Measurements from ENCODE around the gene MICU1.

Gene MICU1

GRCh38 chr10:72379776-72380175 is 246.1 kb downstream of the MICU1 start:
- TF ChIP-seq, protein P1, sequence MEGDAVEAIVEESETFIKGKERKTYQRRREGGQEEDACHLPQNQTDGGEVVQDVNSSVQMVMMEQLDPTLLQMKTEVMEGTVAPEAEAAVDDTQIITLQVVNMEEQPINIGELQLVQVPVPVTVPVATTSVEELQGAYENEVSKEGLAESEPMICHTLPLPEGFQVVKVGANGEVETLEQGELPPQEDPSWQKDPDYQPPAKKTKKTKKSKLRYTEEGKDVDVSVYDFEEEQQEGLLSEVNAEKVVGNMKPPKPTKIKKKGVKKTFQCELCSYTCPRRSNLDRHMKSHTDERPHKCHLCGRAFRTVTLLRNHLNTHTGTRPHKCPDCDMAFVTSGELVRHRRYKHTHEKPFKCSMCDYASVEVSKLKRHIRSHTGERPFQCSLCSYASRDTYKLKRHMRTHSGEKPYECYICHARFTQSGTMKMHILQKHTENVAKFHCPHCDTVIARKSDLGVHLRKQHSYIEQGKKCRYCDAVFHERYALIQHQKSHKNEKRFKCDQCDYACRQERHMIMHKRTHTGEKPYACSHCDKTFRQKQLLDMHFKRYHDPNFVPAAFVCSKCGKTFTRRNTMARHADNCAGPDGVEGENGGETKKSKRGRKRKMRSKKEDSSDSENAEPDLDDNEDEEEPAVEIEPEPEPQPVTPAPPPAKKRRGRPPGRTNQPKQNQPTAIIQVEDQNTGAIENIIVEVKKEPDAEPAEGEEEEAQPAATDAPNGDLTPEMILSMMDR (IDR thresholded peaks at IDR 0.05), result no peak
- Histone ChIP-seq H3K27me3 (ENCODE audit: control insufficient read depth, insufficient read depth, low read length) (no peaks in the 10 kb centered on the region), H2AFZ (no peak overlapping the region), H3K9me3 (ENCODE audit: control insufficient read depth, low read length) (no peaks in the 10 kb centered on the region), H3K4me1 (no peaks in the 10 kb centered on the region), H3K4me2 (ENCODE audit: low read length) (no peak overlapping the region), H3K9ac (no peak overlapping the region), H3K27ac (no peak overlapping the region), H3K36me3 (ENCODE audit: control insufficient read depth, insufficient read depth, low read length) (no peaks in the 10 kb centered on the region), H3K79me2 (no peaks in the 10 kb centered on the region), H3K4me3 (ENCODE audit: low read depth, low read length) (no peak overlapping the region)

DNA sequence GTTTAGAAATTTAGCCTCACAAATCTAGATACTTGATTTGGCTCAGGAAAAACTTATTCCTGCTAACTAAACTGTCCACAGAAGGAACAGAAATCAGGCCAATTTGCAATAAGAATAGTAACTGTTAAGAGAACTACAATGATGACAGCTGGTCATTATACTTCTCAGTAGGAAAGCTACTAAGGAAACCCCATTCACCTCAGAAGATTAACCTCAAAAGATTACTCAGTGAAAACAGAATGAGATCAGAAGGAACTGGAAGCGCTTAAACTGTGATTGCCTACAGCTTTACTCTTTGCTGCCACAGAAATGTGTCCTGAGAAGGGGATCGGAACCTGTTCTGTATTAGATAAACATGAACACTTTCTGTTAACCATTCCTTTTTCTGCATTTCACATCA is 246.8 kb downstream of the MICU1 start:
- Histone ChIP-seq H3K27me3 (ENCODE audit: control insufficient read depth, insufficient read depth, low read length) (no peaks in the 10 kb centered on the region), H3K36me3 (ENCODE audit: control insufficient read depth, insufficient read depth, low read length) (no peaks in the 10 kb centered on the region), H3K9me3 (ENCODE audit: control insufficient read depth, low read length) (no peaks in the 10 kb centered on the region), H2AFZ (no peak overlapping the region), H3K79me2 (no peaks in the 10 kb centered on the region), H3K27ac (no peak overlapping the region), H3K9ac (no peak overlapping the region), H3K4me3 (ENCODE audit: low read depth, low read length) (no peak overlapping the region), H3K4me1 (no peaks in the 10 kb centered on the region), H3K4me2 (ENCODE audit: low read length) (no peak overlapping the region)
- TF ChIP-seq, protein P1 (IDR thresholded peaks at IDR 0.05), result no peak

DNA sequence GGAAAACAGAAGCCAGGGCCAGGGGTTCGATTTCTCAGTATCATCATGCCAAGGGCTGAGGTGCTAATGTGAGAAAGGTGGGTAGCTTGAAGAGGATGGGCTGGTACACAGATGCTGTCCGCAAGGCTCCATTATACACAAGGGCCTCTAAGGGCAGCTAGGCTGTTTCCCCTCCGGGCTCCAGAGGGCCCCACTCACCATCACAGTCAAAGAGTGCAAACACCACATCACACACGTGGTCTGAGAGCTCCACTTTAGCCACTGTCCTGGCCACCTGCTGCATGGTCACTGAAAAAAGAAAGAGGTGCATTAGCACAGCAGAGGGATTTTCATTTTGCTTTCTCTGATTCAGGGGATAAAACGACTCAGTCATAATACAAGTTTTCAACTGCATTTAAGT is 250.3 kb downstream of the MICU1 start:
- no peaks in the 10 kb centered on the region for H3K4me1 ChIP-seq
- H3K27me3 ChIP-seq (ENCODE audit: control insufficient read depth, insufficient read depth, low read length), result no peaks in the 10 kb centered on the region
- no peak overlapping the region for H3K9ac ChIP-seq
- no peaks in the 10 kb centered on the region for H3K36me3 ChIP-seq (ENCODE audit: control insufficient read depth, insufficient read depth, low read length)
- no peaks in the 10 kb centered on the region for H3K9me3 ChIP-seq (ENCODE audit: control insufficient read depth, low read length)
- TF ChIP-seq, protein P1 (IDR thresholded peaks at IDR 0.05), result no peak
- H2AFZ ChIP-seq, result no peak overlapping the region
- no peak overlapping the region for H3K4me2 ChIP-seq (ENCODE audit: low read length)
- H3K27ac ChIP-seq, result no peak overlapping the region
- H3K4me3 ChIP-seq (ENCODE audit: low read depth, low read length), result no peak overlapping the region
- no peaks in the 10 kb centered on the region for H3K79me2 ChIP-seq

DNA sequence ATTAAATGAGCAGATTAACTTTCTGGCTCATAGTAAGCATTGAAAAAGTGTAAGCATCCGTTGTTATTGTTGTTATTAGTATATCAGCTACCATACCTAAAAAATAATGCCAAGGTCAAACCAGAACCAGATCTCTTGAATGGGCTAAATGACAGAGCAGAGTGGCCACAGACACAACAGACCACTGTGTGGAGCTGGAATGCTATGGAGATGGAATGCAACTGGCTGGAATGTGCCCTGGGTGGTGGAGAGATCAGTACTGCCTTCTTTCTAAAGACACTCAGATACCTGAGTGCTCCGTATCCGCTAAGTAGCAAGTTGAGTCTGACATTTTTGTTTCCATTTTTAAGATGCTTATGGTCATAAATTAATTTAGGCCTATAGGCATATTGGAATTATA is 250.7 kb downstream of the MICU1 start:
- Histone ChIP-seq H3K79me2 (no peaks in the 10 kb centered on the region), H3K27me3 (ENCODE audit: control insufficient read depth, insufficient read depth, low read length) (no peaks in the 10 kb centered on the region), H3K4me3 (ENCODE audit: low read depth, low read length) (no peak overlapping the region), H3K9me3 (ENCODE audit: control insufficient read depth, low read length) (no peaks in the 10 kb centered on the region), H2AFZ (no peak overlapping the region), H3K36me3 (ENCODE audit: control insufficient read depth, insufficient read depth, low read length) (no peaks in the 10 kb centered on the region), H3K4me2 (ENCODE audit: low read length) (no peak overlapping the region), H3K9ac (no peak overlapping the region), H3K27ac (no peak overlapping the region), H3K4me1 (no peaks in the 10 kb centered on the region)
- TF ChIP-seq, protein P1 (IDR thresholded peaks at IDR 0.05), result no peak

DNA sequence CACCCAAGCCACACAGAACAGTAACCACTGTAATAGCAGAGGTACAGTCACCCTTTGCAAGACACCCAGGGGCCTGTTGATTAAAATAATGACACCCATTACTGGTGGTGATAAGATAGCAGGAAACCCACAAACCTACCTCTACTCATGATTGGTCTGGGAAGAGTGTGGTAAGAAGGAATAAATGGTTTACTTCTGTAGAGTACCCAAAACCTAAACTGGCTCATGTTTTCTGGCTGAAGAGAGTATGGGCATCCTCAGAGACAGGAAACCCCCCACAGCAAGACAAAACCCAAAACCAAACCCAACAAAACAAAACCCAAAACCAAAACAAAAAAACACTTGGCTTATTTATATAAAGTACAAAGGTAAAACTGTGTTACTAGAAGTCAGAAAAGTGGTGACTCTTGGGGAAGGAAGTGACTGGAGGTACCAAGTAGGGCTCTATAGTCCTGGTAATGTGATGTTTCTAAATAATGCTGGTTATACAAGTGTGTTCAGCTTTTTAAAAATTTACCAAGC is 255.6 kb downstream of the MICU1 start:
- Histone ChIP-seq H3K4me2 (ENCODE audit: low read length) (no peak overlapping the region), H3K79me2 (no peaks in the 10 kb centered on the region), H3K9ac (no peak overlapping the region), H3K27ac (no peak overlapping the region), H3K36me3 (ENCODE audit: control insufficient read depth, insufficient read depth, low read length) (no peaks in the 10 kb centered on the region), H2AFZ (no peak overlapping the region), H3K9me3 (ENCODE audit: control insufficient read depth, low read length) (no peaks in the 10 kb centered on the region), H3K27me3 (ENCODE audit: control insufficient read depth, insufficient read depth, low read length) (no peaks in the 10 kb centered on the region), H3K4me1 (no peaks in the 10 kb centered on the region), H3K4me3 (ENCODE audit: low read depth, low read length) (no peak overlapping the region)
- TF ChIP-seq, protein P1 (IDR thresholded peaks at IDR 0.05), result no peak

All from parathyroid adenoma (tissue), 2 donors.